ACHN (cell line): ENCODE measurements around the gene WARS2.
"Not testable (repeated sequence)": the region's sequence is repeated elsewhere in the genome, so short reads cannot be mapped to it uniquely, and the experiment has no call there.

Source experiments
- DNase-seq: peaks from one replicate; pipeline ENCODE4 v3.0.0-alpha.2; 2015
- in situ Hi-C: cut with HindIII; loops from 2 replicates; pipeline ENCODE4 v1.10.0; 2017; ENCODE audit warnings: low sequenced_read_pairs, low pct_ligation_motif_present, low pct_unique_long_range_greater_than_20kb

Gene WARS2

DNA sequence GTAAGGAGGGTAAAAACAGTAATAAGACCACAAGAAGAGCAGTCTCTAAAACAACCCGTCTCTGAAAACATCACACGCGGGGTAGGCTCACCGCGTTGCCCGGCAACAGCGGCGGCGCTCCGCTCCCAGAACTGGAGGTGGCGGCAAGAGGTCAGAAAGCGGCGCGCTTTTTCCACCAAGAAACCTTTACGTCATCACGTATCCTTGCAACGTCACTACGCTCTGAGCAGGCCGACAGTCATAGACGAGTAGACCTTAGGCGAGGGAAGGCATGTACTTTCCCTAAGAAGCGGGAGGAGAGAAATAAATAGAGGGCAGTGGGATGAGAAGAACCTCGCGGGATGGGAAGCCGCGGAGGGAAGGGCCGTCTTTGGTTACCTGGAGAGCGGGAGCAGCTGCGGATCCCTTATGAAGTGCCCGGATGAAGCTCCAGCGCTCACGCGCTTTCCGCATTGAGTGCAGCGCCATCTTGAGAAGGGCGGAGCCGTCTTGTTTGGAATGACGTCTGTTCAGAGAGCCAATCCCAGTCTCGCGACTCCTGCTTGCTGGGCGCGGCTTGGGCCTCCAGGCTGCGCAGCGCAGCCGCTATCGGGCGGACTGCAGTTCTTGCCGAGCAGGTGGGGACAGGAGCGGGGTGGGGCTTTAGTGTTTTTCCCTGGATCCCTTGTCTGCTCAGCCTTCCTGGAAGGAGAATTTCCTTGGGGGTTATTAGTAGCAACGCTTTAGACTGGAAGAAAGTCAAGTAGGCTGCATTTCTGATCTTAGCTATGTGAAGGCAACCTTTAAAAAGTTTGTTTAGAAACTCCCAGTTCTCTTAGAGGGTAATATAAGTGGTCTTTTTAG is at the start of gene WARS2:
WARS2 (minus strand) TSS at position 477 of the 843 bp plus-strand sequence; CDS start at position 468, 9 bp downstream.
- in situ Hi-C loops, result no loop called here

DNA sequence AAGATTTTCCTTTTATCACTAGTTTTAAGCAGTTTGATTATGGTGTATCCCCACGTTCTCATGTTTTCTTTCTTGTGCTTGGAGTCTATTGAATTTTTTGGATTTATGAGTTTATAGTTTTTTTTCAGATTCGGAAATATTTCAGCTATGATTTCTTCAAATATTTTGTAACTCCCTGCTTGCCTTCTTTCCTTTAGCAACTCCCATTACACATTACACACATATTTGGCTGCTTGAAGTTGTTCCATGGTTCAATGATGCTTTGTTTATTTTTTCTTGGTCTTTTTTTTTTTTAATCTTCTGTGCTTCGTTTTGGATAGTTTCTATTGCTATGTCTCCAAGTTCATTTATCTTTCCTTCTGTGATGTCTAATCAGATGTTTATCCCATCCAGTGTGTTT is 48.5 kb upstream of the WARS2 start:
- no peak for DNase-seq
- in situ Hi-C loops, result no loop called here

More for the DNA sequence above, at the start of gene WARS2:
- DNase-seq, result peak; percentile 97

DNA sequence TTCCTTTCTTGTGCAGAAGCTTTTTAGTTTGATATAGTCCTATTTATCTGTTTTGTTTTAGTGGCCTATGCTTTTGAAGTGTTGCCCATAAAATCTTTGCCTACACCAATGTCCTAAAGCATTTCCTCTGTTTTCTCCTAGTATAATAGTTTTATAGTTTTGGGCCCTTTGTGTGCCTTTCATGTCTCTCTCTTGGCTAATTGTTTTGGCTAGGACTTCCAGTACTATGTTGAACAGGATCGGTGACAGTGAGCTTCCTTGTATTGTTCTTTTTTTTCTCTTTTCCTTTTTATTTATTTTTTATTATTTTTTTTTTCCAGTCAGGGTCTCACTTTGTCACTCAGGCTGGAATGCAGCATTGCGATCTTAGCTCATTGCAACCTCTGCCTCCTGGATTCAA is 47.0 kb upstream of the WARS2 start:
- DNase-seq, result no peak
- in situ Hi-C loops, result no loop called here

- no peak for DNase-seq
These were observed 46.0 kb upstream of the WARS2 start for GRCh38 chr1:119186471-119186870.

DNA sequence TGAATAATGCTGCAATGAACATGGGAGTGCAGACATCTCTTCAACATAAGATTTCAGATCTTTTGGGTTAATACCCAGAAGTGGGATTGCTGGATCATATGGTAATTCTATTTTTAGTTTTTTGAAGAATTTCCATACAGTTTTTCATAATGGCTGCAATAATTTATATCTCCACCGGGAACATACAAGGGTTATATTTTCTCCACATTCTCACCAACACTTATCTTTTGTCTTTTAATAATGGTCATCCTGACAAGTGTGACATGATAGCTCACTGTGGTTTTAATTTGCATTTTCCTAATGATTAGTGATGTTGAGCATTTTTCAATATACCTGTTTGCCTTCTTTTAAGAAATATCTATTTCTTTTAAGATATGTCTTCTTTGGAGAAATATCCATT is 44.5 kb upstream of the WARS2 start:
- DNase-seq, result no peak

More at GRCh38 chr1:119186471-119186870, 46.0 kb upstream of the WARS2 start:
- in situ Hi-C loops, result no loop called here

GRCh38 chr1:119181218-119181617 is 40.8 kb upstream of the WARS2 start:
- DNase-seq, result no peak
- in situ Hi-C loops, result no loop called here

More for the DNA sequence above, 44.5 kb upstream of the WARS2 start:
- in situ Hi-C loops, result no loop called here

DNA sequence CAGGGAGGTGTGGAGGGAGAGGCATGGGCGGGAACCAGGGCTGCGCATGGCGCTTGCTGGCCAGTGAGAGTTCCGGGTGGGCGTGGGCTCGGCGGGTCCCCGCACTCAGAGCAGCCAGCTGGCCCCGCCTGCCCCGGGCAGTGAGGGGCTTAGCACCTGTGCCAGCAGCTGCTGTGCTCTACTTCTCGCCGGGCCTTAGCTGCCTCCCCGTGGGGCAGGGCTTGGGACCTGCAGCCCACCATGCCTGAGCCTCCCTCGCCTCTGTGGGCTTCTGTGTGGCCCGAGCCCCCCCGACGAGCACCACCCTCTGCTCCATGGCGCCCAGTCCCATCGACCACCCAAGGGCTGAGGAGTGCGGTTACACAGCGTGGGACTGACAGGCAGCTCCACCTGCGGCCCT is 38.6 kb upstream of the WARS2 start:
- in situ Hi-C loops, result no loop called here
- DNase-seq, result no peak

- in situ Hi-C loops, DNase-seq: not testable (repeated sequence)
These were observed 32.5 kb upstream of the WARS2 start for GRCh38 chr1:119172927-119173326.

DNA sequence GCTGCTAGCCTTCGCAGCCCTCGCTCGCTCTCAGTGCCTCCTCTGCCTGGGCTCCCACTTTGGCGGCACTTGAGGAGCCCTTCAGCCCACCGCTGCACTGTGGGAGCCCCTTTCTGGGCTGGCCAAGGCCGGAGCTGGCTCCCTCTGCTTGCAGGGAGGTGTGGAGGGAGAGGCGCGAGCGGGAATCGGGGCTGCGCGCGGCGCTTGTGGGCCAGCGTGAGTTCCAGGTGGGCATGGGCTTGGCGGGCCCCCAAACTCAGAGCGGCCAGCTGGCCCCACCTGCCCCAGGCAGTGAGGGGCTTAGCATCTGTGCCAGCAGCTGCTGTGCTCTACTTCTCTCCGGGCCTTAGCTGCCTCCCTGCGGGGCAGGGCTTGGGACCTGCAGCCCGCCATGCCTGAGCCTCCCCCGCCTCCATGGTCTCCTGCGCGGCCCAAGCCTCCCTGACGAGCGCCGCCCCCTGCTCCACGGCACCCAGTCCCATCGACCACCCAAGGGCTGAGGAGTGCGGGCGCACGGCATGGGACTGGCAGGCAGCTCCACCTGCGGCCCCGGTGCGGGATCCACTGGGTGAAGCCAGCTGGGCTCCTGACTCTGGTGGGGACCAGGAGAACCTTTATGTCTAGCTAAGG is 31.0 kb upstream of the WARS2 start:
- DNase-seq, in situ Hi-C loops: not testable (repeated sequence)

GRCh38 chr1:119163396-119163795 is 22.9 kb upstream of the WARS2 start:
- no peak for DNase-seq
- in situ Hi-C loops, result no loop called here

GRCh38 chr1:119160866-119161265 is 20.4 kb upstream of the WARS2 start:
- in situ Hi-C loops, result no loop called here
- no peak for DNase-seq

DNA sequence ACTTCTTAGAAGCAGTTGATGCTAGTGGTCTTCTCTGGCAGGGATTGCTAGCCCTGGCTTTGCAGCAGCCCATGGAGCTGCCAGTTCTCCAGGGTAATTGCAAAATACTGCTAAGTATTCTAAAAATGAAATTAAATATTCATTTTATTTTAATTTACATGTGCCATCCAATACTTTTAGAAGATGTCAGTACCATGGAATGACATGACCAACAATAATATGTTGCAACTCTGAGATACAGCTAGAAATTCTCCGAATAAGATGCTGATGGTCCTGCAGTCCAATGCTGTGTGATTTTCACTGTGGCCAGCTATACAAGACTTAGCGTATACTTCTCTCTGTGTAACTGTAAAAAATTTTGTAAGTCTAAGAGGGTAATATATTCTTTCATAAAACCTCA is 20.0 kb upstream of the WARS2 start:
- DNase-seq, result no peak
- in situ Hi-C loops, result no loop called here

GRCh38 chr1:119159966-119160365 is 19.5 kb upstream of the WARS2 start:
- in situ Hi-C loops, result no loop called here
- DNase-seq, result no peak

DNA sequence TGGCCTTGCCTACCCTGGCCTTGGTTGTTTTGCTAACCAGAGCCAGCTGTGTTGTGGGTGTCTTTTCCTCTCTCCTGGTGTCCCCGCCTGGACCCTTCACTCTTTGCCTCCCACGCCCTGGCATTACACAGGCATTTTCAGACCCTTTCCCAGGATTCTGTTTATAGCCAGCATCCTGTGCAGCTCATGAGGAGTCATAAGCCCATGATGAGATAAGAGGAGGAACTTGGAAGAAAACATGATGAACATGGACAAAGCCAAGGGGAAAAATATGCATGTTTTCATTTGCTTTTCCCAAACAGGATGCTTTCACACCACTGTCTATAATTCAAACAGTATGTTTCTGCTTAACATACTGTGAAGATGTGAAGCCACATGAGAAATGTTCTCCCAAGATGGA is 18.7 kb upstream of the WARS2 start:
- in situ Hi-C loops, result no loop called here
- DNase-seq, result no peak

DNA sequence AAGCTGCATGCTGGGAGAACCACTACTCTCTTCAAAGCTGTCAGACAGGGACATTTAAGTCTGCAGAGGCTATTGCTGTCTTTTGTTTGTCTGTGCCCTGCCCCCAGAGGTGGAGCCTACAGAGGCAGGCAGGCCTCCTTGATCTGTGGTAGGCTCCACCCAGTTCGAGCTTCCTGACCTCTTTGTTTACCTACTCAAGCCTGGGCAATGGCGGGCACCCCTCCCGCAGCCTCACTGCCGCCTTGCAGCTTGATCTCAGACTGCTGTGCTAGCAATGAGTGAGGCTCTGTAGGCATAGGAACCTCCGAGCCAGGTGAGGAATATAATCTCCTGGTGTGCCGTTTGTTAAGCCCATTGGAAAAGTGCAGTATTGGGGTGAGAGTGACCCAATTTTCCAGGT is 16.3 kb upstream of the WARS2 start:
- DNase-seq, in situ Hi-C loops: not testable (repeated sequence)

GRCh38 chr1:119155069-119155468 is 14.6 kb upstream of the WARS2 start:
- DNase-seq, in situ Hi-C loops: not testable (repeated sequence)

GRCh38 chr1:119150150-119150549 is 9.7 kb upstream of the WARS2 start:
- in situ Hi-C loops, result no loop called here
- DNase-seq, result no peak

GRCh38 chr1:119147661-119148090 is 7.2 kb upstream of the WARS2 start:
- in situ Hi-C loops, result no loop called here
- DNase-seq, result no peak

GRCh38 chr1:119146466-119146865 is 6.0 kb upstream of the WARS2 start:
- no peak for DNase-seq
- in situ Hi-C loops, result no loop called here

DNA sequence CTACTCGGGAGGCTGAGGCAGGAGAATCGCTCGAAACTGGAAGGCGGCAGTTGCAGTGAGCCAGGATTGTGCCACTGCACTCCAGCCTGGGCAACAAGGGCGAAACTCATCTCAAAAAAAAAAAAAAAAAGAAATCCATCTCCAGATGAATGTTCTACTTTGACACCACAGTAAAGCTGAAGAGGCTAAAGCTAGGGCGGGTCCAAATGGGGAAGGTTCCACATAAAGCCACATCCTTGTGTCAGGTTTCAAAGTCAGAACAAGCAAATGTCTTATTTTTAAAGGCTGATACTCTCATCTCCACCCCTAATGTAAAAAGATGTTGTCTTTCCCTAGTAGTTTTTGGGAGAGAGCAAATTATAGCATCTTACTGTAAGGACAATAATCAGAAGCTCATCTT is 4.4 kb upstream of the WARS2 start:
- no peak for DNase-seq
- in situ Hi-C loops, result no loop called here
